ENCODE data around the gene PLK5. TPM values are rescaled to one million over a fixed set of nuclear protein-coding genes. Genes with fewer than 3 reads are reported as not detected.

The PLK5 gene
- total RNA-seq, 1 donor from 2014 or later = 0.12 TPM

DNA sequence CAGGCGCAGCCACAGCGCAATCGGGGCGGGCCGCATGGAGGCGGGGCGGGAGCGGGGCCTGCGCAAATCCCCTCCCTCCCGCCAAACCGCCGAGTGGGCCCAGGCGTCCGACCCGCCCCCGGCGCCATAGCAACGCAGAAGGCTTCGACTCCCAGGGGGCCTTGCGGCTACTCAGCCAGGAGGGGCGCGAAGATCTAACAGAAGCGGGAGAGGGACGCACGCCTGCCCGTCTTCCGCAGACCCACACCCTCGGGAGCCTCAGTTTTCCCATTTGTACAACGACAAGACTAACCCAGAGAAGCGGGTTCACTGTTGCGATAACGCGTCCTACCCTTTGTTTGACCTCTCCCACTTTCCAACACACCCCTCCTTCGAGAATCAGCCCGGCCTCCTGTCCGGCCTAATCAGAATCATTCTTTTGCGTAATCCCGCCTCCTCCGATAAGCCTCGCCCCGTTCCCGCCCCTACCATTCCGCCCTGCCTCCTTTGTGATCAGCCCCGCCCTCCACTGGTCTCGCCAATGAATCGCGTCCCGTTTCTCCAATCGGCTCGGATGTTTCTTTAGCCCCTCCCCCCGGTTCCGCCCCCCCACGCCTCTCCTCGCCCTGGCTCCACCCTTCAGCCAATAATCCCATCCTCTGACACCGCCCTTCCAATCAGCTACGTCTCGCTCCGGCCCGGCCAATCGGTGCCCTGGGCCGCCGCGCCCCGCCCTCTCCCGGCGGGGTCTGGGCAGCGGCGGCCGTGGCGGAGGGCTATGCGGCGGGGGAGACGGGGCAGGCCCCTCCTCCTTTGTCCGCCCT lies 33.4 kb upstream of the PLK5 start, which contains the start of gene PCSK4:
Gene PCSK4 (minus strand): TSS at position 40 of the 803 bp plus-strand sequence. CDS start 4 bp downstream, at position 36.
- peak within 1 kb of the TSS; percentile 86 for H3K4me3 Mint-ChIP-seq (ENCODE audit: unreplicated experiment)
- peak within 1 kb of the TSS; percentile 86 for H3K27ac Mint-ChIP-seq (ENCODE audit: unreplicated experiment)
- peak; percentile 99 for DNase-seq (ENCODE audit: low spot score)
- H3K9me3 Mint-ChIP-seq (ENCODE audit: low read depth) = no peaks in the 10 kb centered on the region
- no peaks in the 10 kb centered on the region for H3K4me1 Mint-ChIP-seq (ENCODE audit: low read depth)
- TF ChIP-seq CTCF (IDR thresholded peaks at IDR 0.05) = no peak
- H3K36me3 Mint-ChIP-seq (ENCODE audit: low read depth) = no peaks in the 10 kb centered on the region
- peaks cover 4% of the 10 kb centered on the region for H3K27me3 Mint-ChIP-seq (ENCODE audit: low read depth)

DNA sequence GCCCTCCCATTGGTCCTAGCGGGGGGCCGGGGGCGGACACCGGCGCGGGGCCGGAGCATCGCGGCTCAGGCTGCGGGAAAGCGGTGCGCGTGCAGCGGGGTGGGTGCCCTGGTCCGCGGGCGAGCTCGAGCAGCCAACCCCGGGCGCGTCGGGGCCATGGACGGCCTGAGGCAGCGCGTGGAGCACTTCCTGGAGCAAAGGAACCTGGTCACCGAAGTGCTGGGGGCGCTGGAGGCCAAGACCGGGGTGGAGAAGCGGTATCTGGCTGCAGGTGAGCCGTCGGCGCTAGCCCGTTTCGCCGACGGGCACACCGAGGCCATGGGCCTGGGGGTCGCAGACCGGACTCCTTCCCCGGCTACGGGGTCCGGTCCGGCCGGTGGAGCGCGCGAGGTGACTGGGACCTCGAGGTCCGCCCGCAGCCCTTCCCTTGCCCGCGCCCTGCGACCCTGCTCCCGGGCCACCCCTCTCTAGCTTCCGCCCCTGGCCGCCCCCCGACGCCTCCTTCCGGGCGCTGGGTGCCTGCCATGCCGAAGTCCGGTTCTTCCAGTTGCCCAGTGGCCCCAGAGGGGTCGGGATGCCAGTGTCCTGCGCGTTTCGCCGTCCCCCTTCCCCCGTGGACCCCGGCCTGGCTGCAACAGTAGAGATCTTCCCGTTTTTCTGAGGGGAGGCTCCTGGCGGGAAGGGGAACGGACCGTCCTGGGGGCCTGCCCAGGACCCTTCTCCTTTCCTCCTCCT lies 32.6 kb upstream of the PLK5 start, which contains the start of gene REEP6:
Gene REEP6 (plus strand): TSS at position 68 of the 735 bp plus-strand sequence. CDS start 89 bp downstream, at position 157.
- Mint-ChIP-seq H3K4me3 (ENCODE audit: unreplicated experiment) (peak within 1 kb of the TSS; percentile 86), H3K36me3 (ENCODE audit: low read depth) (no peaks in the 10 kb centered on the region), H3K27ac (ENCODE audit: unreplicated experiment) (peak within 1 kb of the TSS; percentile 86), H3K4me1 (ENCODE audit: low read depth) (no peaks in the 10 kb centered on the region), H3K27me3 (ENCODE audit: low read depth) (peaks cover 4% of the 10 kb centered on the region), H3K9me3 (ENCODE audit: low read depth) (no peaks in the 10 kb centered on the region)
- DNase-seq (ENCODE audit: low spot score) = no peak
- TF ChIP-seq CTCF (IDR thresholded peaks at IDR 0.05) = peak; percentile 32

DNA sequence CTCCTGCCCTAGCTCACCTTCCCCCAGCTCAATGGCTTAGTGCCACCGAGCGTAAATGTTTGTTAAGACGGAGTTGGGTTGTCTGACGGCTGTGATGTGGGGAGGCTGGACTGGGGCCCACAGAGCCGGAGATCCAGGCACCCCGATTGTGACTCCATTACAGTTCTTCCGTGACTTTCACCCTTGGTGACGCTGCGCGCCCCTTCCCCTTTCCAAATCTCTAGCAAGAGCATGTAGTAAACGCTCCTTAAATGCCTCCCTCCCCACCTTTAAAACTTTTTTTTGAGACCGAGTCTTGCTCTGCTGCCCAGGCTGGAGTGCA lies 32.1 kb upstream of the PLK5 start:
- Mint-ChIP-seq H3K36me3 (ENCODE audit: low read depth) (no peaks in the 10 kb centered on the region), H3K4me1 (ENCODE audit: low read depth) (no peaks in the 10 kb centered on the region), H3K4me3 (ENCODE audit: unreplicated experiment) (peak overlapping the region; percentile 58), H3K27me3 (ENCODE audit: low read depth) (peaks cover 4% of the 10 kb centered on the region), H3K9me3 (ENCODE audit: low read depth) (no peaks in the 10 kb centered on the region), H3K27ac (ENCODE audit: unreplicated experiment) (no peak overlapping the region)
- no peak for TF ChIP-seq CTCF (IDR thresholded peaks at IDR 0.05)
- no peak for DNase-seq (ENCODE audit: low spot score)

DNA sequence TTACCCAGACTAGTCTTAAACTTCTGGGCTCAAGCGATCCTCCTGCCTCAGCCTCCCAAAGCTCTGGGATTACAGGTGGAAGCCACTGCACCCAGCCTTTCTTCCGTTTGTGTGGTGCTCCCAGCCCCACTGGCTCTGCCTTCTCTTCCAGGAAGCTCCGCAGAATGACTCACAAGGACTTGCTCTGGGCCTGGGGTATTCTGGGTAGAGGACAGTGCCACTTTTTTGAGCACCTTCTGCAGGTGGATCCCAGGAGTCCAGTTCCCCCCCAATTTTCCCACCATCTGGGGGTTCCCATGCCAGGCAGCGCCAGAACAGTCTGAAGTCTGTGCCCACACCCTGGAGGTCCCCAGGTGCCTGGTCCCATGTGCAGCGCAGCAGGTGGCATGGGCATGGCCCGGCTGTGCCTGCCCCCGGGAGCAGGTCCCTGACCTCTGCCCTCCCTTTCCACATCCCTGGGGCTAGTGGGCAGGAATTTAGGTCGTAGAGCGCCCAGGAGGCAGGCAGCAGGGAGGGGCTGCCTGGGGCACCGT lies 31.3 kb upstream of the PLK5 start:
- no peak overlapping the region for H3K4me3 Mint-ChIP-seq (ENCODE audit: unreplicated experiment)

More for the DNA sequence above, 31.3 kb upstream of the PLK5 start:
- no peak for DNase-seq (ENCODE audit: low spot score)
- H3K4me1 Mint-ChIP-seq (ENCODE audit: low read depth) = no peaks in the 10 kb centered on the region
- H3K27me3 Mint-ChIP-seq (ENCODE audit: low read depth) = peaks cover 4% of the 10 kb centered on the region
- no peak overlapping the region for H3K27ac Mint-ChIP-seq (ENCODE audit: unreplicated experiment)
- no peak for TF ChIP-seq CTCF (IDR thresholded peaks at IDR 0.05)
- H3K36me3 Mint-ChIP-seq (ENCODE audit: low read depth) = no peaks in the 10 kb centered on the region
- H3K9me3 Mint-ChIP-seq (ENCODE audit: low read depth) = no peaks in the 10 kb centered on the region

All from chondrocyte (in vitro differentiated cells).